Effector memory CD4-positive, alpha-beta T cell (primary cell): ENCODE data around the gene MBNL2.

Source experiments
- DNase-seq, 3 donors: peaks; one replicate each; pipeline ENCODE4 v3.0.0-alpha.2; 2020
- H3K27ac ChIP-seq: 2 replicates; pipeline ENCODE4 v1.7.0; 2013; ENCODE audit warnings: mild to moderate bottlenecking, low read length, moderate library complexity; ENCODE audit not compliant: insufficient read depth, poor library complexity, severe bottlenecking
- H3K27me3 ChIP-seq: replicated peaks from 2 replicates; pipeline ENCODE4 v1.7.0; 2013; ENCODE audit warnings: mild to moderate bottlenecking, low read length; ENCODE audit not compliant: insufficient read depth, control insufficient read depth, poor library complexity, severe bottlenecking
- H3K36me3 ChIP-seq: 2 replicates; pipeline ENCODE4 v1.7.0; 2013; ENCODE audit warnings: mild to moderate bottlenecking, low read length, moderate library complexity; ENCODE audit not compliant: control insufficient read depth, insufficient read depth
- H3K4me1 ChIP-seq: 2 replicates; pipeline ENCODE4 v1.7.0; 2013; ENCODE audit warnings: low read length, mild to moderate bottlenecking; ENCODE audit not compliant: control insufficient read depth, insufficient read depth, poor library complexity, severe bottlenecking
- H3K4me3 ChIP-seq: 2 replicates; pipeline ENCODE4 v1.7.0; 2013; ENCODE audit warnings: low read length, low read depth, mild to moderate bottlenecking; ENCODE audit not compliant: insufficient read depth, poor library complexity, severe bottlenecking
- H3K9me3 ChIP-seq: 2 replicates; pipeline ENCODE4 v1.7.0; 2013; ENCODE audit warnings: mild to moderate bottlenecking, low read length, moderate library complexity; ENCODE audit not compliant: control insufficient read depth

MBNL2 gene

DNA sequence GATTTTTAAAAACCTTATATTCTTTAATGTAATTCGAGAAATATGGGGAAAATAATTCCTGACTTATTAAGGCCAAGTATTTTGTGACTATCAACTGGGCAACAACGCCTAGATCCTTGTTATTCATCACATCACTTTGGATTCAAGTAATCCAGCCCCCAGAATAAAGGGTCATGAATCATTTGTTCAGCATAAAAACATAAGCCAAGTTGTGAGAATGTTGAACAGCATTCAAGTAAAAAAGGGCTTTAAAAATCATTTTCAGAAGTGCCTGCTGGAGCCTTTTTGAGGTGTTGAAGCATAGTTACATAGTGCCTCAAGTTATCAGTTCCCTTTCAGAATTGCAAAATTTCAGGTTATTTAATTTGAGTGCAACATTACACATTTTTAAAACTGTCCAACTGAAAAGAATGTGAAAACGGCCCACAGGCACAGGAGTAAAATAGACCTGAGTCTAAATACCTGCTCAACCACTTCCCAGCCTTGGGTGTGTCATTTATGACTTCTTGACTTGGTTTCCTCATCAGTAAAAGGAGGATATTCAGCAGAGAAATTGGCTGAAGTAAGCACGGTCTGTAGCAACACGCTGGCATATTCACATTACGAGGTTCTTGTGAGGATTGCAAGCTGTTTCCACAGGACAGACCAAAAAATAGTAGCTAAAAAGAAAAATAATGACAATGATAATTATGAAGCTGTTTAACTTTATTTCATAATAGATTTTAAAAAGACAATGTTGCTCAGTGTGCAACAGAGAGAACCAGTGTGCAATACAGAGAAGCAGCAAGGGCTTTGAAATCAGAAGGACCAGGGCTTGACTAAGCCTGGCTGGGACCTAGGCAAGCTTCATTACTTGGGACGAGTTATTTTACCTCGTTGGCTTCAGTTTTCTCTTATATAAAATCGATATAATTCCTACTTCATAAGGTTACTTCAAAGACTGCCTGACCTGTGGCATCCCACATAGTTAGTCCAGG is 56.6 kb downstream of the MBNL2 start:
- no peak overlapping the region for H3K4me3 ChIP-seq
- H3K27ac ChIP-seq: no peak overlapping the region
- no peaks in the 10 kb centered on the region for H3K27me3 ChIP-seq
- no peaks in the 10 kb centered on the region for H3K4me1 ChIP-seq
- no peak for DNase-seq
- peaks cover 11% of the 10 kb centered on the region for H3K36me3 ChIP-seq
- no peaks in the 10 kb centered on the region for H3K9me3 ChIP-seq

DNA sequence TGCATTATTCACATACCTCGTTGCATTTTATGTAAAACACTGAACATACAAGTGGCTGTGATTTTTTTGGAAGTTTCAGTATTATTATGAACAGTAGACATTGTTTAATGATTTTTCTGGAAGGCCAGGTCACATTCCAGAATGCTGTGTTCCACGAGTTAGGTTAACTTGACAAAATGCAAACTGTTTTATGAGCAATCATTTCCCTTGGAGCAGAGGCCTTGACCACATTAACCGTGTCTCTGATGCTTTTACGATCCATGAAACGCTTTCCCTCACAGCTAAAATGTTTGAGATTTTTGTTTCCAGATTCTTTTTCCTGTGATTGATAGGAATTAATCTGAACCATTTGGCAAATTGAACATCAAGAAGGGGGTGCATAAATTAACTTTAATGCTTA is 57.8 kb downstream of the MBNL2 start:
- Histone ChIP-seq H3K27ac (no peak overlapping the region), H3K4me3 (no peak overlapping the region), H3K36me3 (peaks cover 11% of the 10 kb centered on the region), H3K9me3 (no peaks in the 10 kb centered on the region), H3K4me1 (no peaks in the 10 kb centered on the region), H3K27me3 (no peaks in the 10 kb centered on the region)
- DNase-seq: no peak

DNA sequence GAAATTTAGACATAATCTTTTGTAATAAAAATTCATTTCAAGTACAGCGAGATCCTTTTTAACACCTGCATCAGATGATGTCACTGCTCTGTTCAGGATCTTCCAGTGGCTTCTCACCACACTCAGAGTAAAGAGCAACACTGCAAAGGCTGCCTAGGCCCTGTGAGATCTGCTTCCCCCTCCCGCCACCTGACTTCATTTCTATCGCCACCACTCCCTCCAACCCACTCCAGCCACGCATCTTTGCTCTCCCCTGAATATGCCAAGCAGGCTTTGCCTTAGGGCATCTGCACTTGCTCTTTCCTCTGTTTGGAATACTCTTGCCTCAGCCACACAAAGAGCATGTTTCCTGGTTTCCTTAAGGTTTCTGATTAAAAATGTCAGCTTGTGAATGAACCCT is 58.3 kb downstream of the MBNL2 start:
- Histone ChIP-seq H3K4me1 (no peaks in the 10 kb centered on the region), H3K27me3 (no peaks in the 10 kb centered on the region), H3K4me3 (no peak overlapping the region), H3K27ac (no peak overlapping the region), H3K36me3 (peaks cover 11% of the 10 kb centered on the region), H3K9me3 (no peaks in the 10 kb centered on the region)
- no peak for DNase-seq

DNA sequence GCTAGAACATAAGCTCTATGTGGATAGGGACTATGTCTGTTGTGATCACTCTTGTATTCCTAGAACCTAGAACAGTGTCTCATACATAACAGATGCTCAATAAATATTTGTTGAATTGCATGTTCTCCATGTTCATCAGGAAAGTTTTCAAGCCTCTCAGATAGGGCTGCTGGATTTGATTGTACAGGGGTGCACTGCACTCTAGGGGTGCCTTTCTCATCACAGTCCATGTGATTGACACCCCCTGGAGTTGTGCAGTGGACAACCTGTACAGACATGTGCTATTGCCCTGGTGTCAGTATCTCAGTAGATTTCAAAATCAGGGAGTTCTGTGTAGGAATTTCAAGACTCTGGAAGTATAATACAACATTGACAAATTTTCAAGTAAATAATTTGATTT is 58.9 kb downstream of the MBNL2 start:
- H3K4me1 ChIP-seq: no peaks in the 10 kb centered on the region
- H3K27me3 ChIP-seq: no peaks in the 10 kb centered on the region
- DNase-seq: no peak
- H3K9me3 ChIP-seq: no peaks in the 10 kb centered on the region
- H3K36me3 ChIP-seq: peaks cover 5% of the 10 kb centered on the region
- no peak overlapping the region for H3K4me3 ChIP-seq
- H3K27ac ChIP-seq: no peak overlapping the region

DNA sequence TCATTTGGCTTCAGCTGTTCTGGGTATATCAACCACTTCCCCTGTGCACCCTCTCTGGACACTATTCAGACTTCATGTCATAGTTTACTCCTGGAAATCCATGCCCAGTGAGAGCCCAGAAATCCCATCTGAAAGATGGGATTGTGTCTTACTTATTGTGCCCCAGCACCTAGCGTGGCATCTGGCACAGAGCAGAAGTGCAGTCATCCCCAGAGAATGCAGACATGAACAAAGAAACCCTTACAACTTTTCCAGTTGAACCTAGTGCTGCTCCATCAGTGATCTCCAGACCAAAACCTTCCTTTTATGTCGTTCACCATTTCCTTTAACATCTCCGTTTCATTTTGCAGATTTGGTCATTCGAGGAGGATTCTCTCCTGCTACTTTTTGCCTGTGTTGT is 60.6 kb downstream of the MBNL2 start:
- H3K27ac ChIP-seq: no peak overlapping the region
- H3K27me3 ChIP-seq: no peaks in the 10 kb centered on the region
- no peaks in the 10 kb centered on the region for H3K36me3 ChIP-seq
- H3K9me3 ChIP-seq: no peaks in the 10 kb centered on the region
- DNase-seq: no peak
- H3K4me1 ChIP-seq: no peaks in the 10 kb centered on the region
- no peak overlapping the region for H3K4me3 ChIP-seq

DNA sequence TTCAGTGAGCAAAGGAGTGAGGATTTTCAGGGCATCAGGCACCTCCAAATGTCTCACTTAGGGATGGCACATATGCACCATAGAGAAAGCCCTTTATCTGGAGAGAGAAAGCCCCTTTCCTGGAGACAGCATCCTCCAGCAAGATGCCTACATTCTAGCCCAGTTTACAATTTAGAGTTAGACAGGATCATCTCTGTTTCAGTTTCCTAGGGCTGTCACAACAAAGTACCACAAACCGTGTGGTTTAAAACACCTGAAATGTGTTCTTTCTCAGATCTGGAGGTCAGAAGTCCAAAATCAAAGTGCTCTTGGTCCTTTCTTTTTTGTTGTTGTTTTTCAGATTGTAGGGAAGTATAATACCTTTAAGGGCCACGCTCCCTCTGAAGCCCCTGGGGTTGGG is 61.8 kb downstream of the MBNL2 start:
- Histone ChIP-seq H3K4me1 (no peaks in the 10 kb centered on the region), H3K27ac (no peak overlapping the region)

DNA sequence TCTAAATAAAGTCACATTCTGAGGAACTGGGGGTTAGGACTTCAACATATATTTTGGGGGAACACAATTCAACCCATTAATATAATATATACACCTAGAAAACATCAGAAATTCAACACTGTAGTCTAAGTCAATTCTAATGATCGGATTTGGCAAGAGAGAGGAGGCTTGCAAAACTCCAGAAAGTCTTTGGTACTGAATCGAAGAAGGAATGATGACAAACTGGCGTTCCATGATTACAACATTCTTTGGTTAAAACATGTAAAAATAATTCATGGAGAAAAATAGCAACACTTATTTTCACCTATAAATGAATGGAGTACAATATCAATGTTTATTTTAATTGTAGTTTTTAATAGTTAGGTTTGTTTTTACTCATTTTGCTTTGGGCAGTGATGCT is 62.4 kb downstream of the MBNL2 start:
- H3K9me3 ChIP-seq: no peaks in the 10 kb centered on the region
- H3K36me3 ChIP-seq: no peaks in the 10 kb centered on the region

More for the DNA sequence above, 61.8 kb downstream of the MBNL2 start:
- H3K4me3 ChIP-seq: no peak overlapping the region
- no peaks in the 10 kb centered on the region for H3K27me3 ChIP-seq
- no peaks in the 10 kb centered on the region for H3K9me3 ChIP-seq
- H3K36me3 ChIP-seq: no peaks in the 10 kb centered on the region
- DNase-seq: no peak

DNA sequence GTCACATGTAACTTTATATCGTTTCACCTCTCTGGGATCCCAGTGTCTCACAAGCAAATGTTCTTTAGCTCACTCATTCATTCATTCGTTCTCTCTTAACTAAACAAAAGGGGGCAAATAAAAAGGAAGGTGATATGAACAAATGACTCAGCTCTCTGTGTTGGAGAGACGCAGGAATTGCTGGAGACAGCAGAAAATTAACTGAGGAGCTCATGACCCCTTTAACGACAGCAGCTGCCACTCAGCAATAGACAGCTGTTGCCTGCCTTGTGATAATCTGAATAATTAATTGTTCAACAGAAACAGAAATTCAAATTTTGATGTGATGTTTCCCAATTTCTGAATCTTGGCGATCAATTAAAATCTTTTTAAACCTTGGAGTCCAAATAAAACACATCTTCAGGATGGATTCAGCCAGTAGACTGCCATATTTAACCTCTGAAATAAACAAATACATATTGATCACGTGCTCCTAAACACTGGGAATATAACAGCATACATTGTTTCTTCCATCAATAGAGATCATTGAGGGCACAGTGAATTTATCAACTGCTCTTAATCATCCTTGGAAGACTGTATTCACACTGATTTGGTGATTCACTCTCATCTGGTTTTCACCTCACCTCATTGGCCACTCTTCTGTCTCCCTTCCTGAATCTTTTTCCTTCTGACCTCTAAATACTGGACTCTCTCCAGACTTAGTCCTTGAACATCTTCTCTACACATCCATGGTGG is 63.3 kb downstream of the MBNL2 start:
- Histone ChIP-seq H3K27ac (no peak overlapping the region), H3K9me3 (no peaks in the 10 kb centered on the region), H3K4me1 (no peaks in the 10 kb centered on the region), H3K27me3 (no peaks in the 10 kb centered on the region), H3K4me3 (no peak overlapping the region), H3K36me3 (no peaks in the 10 kb centered on the region)
- DNase-seq: no peak

More for the DNA sequence above, 62.4 kb downstream of the MBNL2 start:
- Histone ChIP-seq H3K27me3 (no peaks in the 10 kb centered on the region), H3K27ac (no peak overlapping the region), H3K4me1 (no peaks in the 10 kb centered on the region), H3K4me3 (no peak overlapping the region)
- DNase-seq: no peak

DNA sequence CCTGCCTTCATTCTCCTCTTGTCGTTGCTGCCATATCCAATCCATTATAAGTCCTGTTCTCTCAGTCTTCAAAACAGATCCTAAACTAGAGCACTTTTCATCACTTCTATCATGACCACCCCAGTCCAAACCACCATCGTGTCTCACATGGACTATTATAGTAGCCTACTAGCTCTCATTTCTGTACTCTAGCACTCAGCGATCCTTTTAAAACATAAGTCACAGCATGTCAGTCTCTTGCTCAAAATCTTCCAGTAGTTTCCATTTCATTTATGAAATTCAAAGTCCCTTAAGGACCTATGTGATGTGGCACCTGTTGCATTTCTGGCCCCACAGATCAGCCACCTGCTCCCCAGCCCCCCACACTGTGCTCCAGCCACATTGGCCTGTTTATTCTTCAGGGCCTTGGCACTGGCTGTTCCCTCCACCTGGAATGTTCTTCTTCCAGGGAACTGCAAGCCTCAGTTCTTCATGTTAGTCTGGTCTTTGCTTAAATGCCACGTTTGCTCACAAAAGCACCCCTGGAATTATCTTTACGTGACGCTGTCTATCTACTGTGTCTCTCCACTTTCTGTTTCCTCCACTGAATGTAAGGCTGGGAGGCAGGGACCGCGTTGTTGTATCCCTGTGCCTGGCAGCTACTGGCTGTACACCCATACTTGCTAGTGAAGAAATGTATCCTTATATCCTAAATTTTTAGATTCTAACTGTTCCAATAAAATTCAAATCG is 64.3 kb downstream of the MBNL2 start:
- H3K4me3 ChIP-seq: no peak overlapping the region
- no peaks in the 10 kb centered on the region for H3K36me3 ChIP-seq
- no peaks in the 10 kb centered on the region for H3K9me3 ChIP-seq
- H3K4me1 ChIP-seq: no peaks in the 10 kb centered on the region
- no peak for DNase-seq
- no peak overlapping the region for H3K27ac ChIP-seq
- no peaks in the 10 kb centered on the region for H3K27me3 ChIP-seq
